Measurements from ENCODE around the gene FOXN3. TPM values are rescaled to one million over a fixed set of nuclear protein-coding genes. Genes with fewer than 3 reads are reported as not detected.

Gene FOXN3
- total and polyA plus RNA-seq, 10 of the 15 experiments (the other 5 are each of a cell fraction or from before 2014, with no cell fraction given) = 4.5 to 68.9 (median 29.7) TPM

- 56% methylated on average over 7 of the region's 7 CpGs for WGBS (ENCODE audit: insufficient coverage, insufficient replicate concordance, low lambda C conversion rate, missing lambda C conversion rate)
- Histone ChIP-seq H3K79me2 (ENCODE audit: control insufficient read depth, insufficient read depth, low read length) (peaks cover 31% of the 10 kb centered on the region), H3K4me3 (no peak overlapping the region), H4K20me1 (ENCODE audit: control insufficient read depth, insufficient read depth) (no peaks in the 10 kb centered on the region), H3K27me3 (replicated peaks in 1 of 2; ENCODE audit: control insufficient read depth in 2 of 2, insufficient read depth in 2 of 2, low read length in 1 of 2) (no peaks in the 10 kb centered on the region), H3K4me2 (ENCODE audit: control insufficient read depth, insufficient read depth) (no peak overlapping the region), H2AFZ (ENCODE audit: control insufficient read depth, low read depth, low read length) (no peak overlapping the region), H3K4me1 (ENCODE audit: control insufficient read depth, insufficient read depth, low read length) (peaks cover 50% of the 10 kb centered on the region), H3K36me3 (ENCODE audit: control insufficient read depth in 2 of 2, insufficient read depth in 2 of 2, low read length in 1 of 2) (peaks cover 3 to 8% of the 10 kb centered on the region in 2 experiments), H3K27ac (ENCODE audit: control insufficient read depth, insufficient read depth) (no peak overlapping the region), H3K9ac (ENCODE audit: control insufficient read depth, insufficient read depth, low read length) (no peak overlapping the region), H3K9me3 (replicated peaks; ENCODE audit: control insufficient read depth, insufficient read depth, low read length) (no peaks in the 10 kb centered on the region)
- FAIRE-seq (no peak), DNase-seq (ENCODE audit: low read depth, low spot score) (peak; percentile 30), ATAC-seq (peak; percentile 84)
- in situ Hi-C loops (cut with MboI) = no loop called here
- no TSS peak for BruUV-seq (replicated peaks)
- ChIA-PET CTCF (interaction anchor here (1.1 kb wide), 1 partner anchor 12 kb away, joined by 3 read pairs; no protein-coding TSS in a partner anchor), RAD21 (ENCODE audit: unreplicated experiment) (interaction anchor here (1.4 kb wide), 1 partner anchor 34 kb away, joined by 6 read pairs; no protein-coding TSS in a partner anchor), SMC1A (ENCODE audit: uncharacterized antibody, unreplicated experiment) (interaction anchor here (0.6 to 0.8 kb wide), 2 partner anchors 93 to 99 kb away, joined by 3 to 4 read pairs; no protein-coding TSS in a partner anchor), POLR2A (interaction anchor here (1.1 kb wide), 1 partner anchor 145 kb away, joined by 4 read pairs; no protein-coding TSS in a partner anchor)
- intact Hi-C loops (cut with micrococcal nuclease; ENCODE audit: unreplicated experiment) = no loop called here
- TF ChIP-seq CBX5 (IDR thresholded peaks at IDR 0.05; ENCODE audit: low read depth) (no peak), ZZZ3 (IDR thresholded peaks at IDR 0.05; ENCODE audit: control insufficient read depth, insufficient read length, low read depth) (no peak), BACH1 (IDR thresholded peaks at IDR 0.05; ENCODE audit: borderline replicate concordance) (0 out of 2 replicates have a peak, but pooled peaks have one; percentile 15), RUNX3 (IDR thresholded peaks at IDR 0.05; ENCODE audit: low read length) (0 out of 2 replicates have a peak, but pooled peaks have one; percentile 16), SMAD5 (IDR thresholded peaks at IDR 0.05; ENCODE audit: low read depth) (no peak), POLR2AphosphoS2 (IDR thresholded peaks at IDR 0.05; ENCODE audit: low read depth, low read length) (no peak), KDM1A (IDR thresholded peaks at IDR 0.05; ENCODE audit: borderline replicate concordance) (no peak), CHD4 (IDR thresholded peaks at IDR 0.05) (no peak), SRF (IDR thresholded peaks at IDR 0.05; ENCODE audit: low read depth in 2 of 2, low read length in 2 of 2) (no peak), CHD2 (IDR thresholded peaks at IDR 0.05; ENCODE audit: borderline replicate concordance, low read depth, low read length) (no peak), NR2F1 (conservative IDR thresholded peaks at IDR 0.05) (peak; percentile 74), SUZ12 (IDR thresholded peaks at IDR 0.05; ENCODE audit: unreplicated experiment) (no peak), ZNF592 (IDR thresholded peaks at IDR 0.05) (no peak), HCFC1 (IDR thresholded peaks at IDR 0.05; ENCODE audit: low read length) (no peak), USF2 (IDR thresholded peaks at IDR 0.05; ENCODE audit: borderline replicate concordance, low read depth, low read length) (peak; percentile 8; the same call in 1 of the 2 replicates), PAX5 (IDR thresholded peaks at IDR 0.05; ENCODE audit: borderline replicate concordance, low read depth, low read length) (peak; percentile 64; the same call in 1 of the 2 replicates), BHLHE40 (IDR thresholded peaks at IDR 0.05; ENCODE audit: borderline replicate concordance in 1 of 2, low read depth in 2 of 2, low read length in 1 of 2) (peak; percentile 93 to 96)
- TF ChIP-seq, protein P1, sequence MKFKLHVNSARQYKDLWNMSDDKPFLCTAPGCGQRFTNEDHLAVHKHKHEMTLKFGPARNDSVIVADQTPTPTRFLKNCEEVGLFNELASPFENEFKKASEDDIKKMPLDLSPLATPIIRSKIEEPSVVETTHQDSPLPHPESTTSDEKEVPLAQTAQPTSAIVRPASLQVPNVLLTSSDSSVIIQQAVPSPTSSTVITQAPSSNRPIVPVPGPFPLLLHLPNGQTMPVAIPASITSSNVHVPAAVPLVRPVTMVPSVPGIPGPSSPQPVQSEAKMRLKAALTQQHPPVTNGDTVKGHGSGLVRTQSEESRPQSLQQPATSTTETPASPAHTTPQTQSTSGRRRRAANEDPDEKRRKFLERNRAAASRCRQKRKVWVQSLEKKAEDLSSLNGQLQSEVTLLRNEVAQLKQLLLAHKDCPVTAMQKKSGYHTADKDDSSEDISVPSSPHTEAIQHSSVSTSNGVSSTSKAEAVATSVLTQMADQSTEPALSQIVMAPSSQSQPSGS (IDR thresholded peaks at IDR 0.05; ENCODE audit: low read length) = no peak
Measured at GRCh38 chr14:89270439-89271227, 146.4 kb downstream of the FOXN3 start.
